Loucy (cell line): ENCODE data around the gene ZNF507.
A peak's percentile ranks its signal among the peaks of the same experiment; 100 is the strongest.

ENCODE experiments used
- H2AFZ ChIP-seq: fragments of 200-600 bp; sonication (generic); 2 replicates; pipeline ENCODE4 v1.6.0; 2016; ENCODE audit warnings: antibody characterized with exemption, mild to moderate bottlenecking, low read length, moderate library complexity
- H3F3A ChIP-seq: fragments of 200-600 bp; 2 replicates; pipeline ENCODE4 v1.6.0; 2016; ENCODE audit warnings: antibody characterized with exemption, low read depth, mild to moderate bottlenecking
- H3K27me3 ChIP-seq: fragments of 200-600 bp; sonication (generic); 2 replicates; pipeline ENCODE4 v1.6.1; 2014; ENCODE audit warnings: low read length, mild to moderate bottlenecking; ENCODE audit not compliant: insufficient read depth, poor library complexity, severe bottlenecking
- H3K36me3 ChIP-seq: fragments of 200-600 bp; sonication (generic); 2 replicates; pipeline ENCODE4 v1.6.1; 2016; ENCODE audit warnings: low read length; ENCODE audit not compliant: insufficient read depth
- H3K4me1 ChIP-seq: fragments of 200-600 bp; sonication (generic); 2 replicates; pipeline ENCODE4 v1.5.1; 2014; ENCODE audit warnings: low read length, mild to moderate bottlenecking; ENCODE audit not compliant: insufficient read depth, poor library complexity, severe bottlenecking
- H3K4me2 ChIP-seq: fragments of 200-600 bp; sonication (generic); 2 replicates; pipeline ENCODE4 v1.6.0; 2014; ENCODE audit warnings: antibody characterized with exemption, low read length, low read depth, mild to moderate bottlenecking; ENCODE audit not compliant: poor library complexity, severe bottlenecking
- H3K4me3 ChIP-seq: fragments of 200-600 bp; sonication (generic); 2 replicates; pipeline ENCODE4 v1.5.1; 2014; ENCODE audit warnings: low read length, mild to moderate bottlenecking, mixed read lengths; ENCODE audit not compliant: poor library complexity, severe bottlenecking
- H3K79me2 ChIP-seq: fragments of 200-600 bp; sonication (generic); 2 replicates; pipeline ENCODE4 v1.6.1; 2014; ENCODE audit warnings: low read length; ENCODE audit not compliant: insufficient read depth
- H3K9ac ChIP-seq: fragments of 200-600 bp; sonication (generic); 2 replicates; pipeline ENCODE4 v1.6.0; 2014; ENCODE audit warnings: mild to moderate bottlenecking, low read depth, low read length, moderate library complexity; ENCODE audit not compliant: poor library complexity, severe bottlenecking
- H3K9me2 ChIP-seq: fragments of 200-600 bp; sonication (generic); replicated peaks from 2 replicates; pipeline ENCODE4 v1.6.1; 2016; ENCODE audit warnings: low read depth, low read length, mixed read lengths
- H3K9me3 ChIP-seq: fragments of 200-600 bp; sonication (generic); 2 replicates; pipeline ENCODE4 v1.6.1; 2014; ENCODE audit warnings: mild to moderate bottlenecking, antibody characterized with exemption, low read length, low read depth; ENCODE audit not compliant: insufficient read depth
- H4K20me1 ChIP-seq: fragments of 200-600 bp; sonication (generic); 2 replicates; pipeline ENCODE4 v1.6.0; 2014; ENCODE audit warnings: antibody characterized with exemption, low read length, mild to moderate bottlenecking; ENCODE audit not compliant: insufficient read depth, poor library complexity, severe bottlenecking
- CTCF ChIP-seq: fragments of 200-600 bp; sonication (generic); conservative IDR thresholded peaks from 2 replicates; pipeline ENCODE4 v1.5.1; 2014; ENCODE audit warnings: mild to moderate bottlenecking, antibody characterized with exemption, low read length
- EZH2phosphoT487 ChIP-seq: fragments of 200-600 bp; IDR thresholded peaks from 2 replicates; pipeline ENCODE4 v1.6.1; 2018; ENCODE audit warnings: antibody characterized with exemption, mild to moderate bottlenecking, moderate library complexity, borderline replicate concordance

The ZNF507 gene

GRCh38 chr19:32322541-32322940 lies 22.9 kb upstream of the ZNF507 start:
- H3K36me3 ChIP-seq, result no peaks in the 10 kb centered on the region
- no peak overlapping the region for H2AFZ ChIP-seq
- no peaks in the 10 kb centered on the region for H3K27me3 ChIP-seq

GRCh38 chr19:32324631-32325285 lies 20.7 kb upstream of the ZNF507 start:
- Histone ChIP-seq H3F3A (no peaks in the 10 kb centered on the region), H2AFZ (peak overlapping the region; percentile 38; the same call in 1 of the 2 replicates), H3K36me3 (no peaks in the 10 kb centered on the region), H4K20me1 (no peaks in the 10 kb centered on the region), H3K9ac (no peak overlapping the region), H3K79me2 (no peaks in the 10 kb centered on the region), H3K4me1 (no peaks in the 10 kb centered on the region), H3K9me3 (no peaks in the 10 kb centered on the region), H3K9me2 (no peaks in the 10 kb centered on the region), H3K4me3 (peak overlapping the region; percentile 36), H3K27me3 (no peaks in the 10 kb centered on the region), H3K4me2 (peak overlapping the region; percentile 52)
- TF ChIP-seq EZH2phosphoT487 (no peak), CTCF (peak; percentile 44)

More at GRCh38 chr19:32322541-32322940, 22.9 kb upstream of the ZNF507 start:
- Histone ChIP-seq H3K4me2 (no peak overlapping the region), H4K20me1 (no peaks in the 10 kb centered on the region), H3K4me3 (no peak overlapping the region), H3K9ac (no peak overlapping the region), H3K79me2 (no peaks in the 10 kb centered on the region), H3F3A (no peaks in the 10 kb centered on the region), H3K4me1 (no peaks in the 10 kb centered on the region), H3K9me2 (no peaks in the 10 kb centered on the region), H3K9me3 (no peaks in the 10 kb centered on the region)
- no peak for TF ChIP-seq EZH2phosphoT487
- no peak for TF ChIP-seq CTCF

- TF ChIP-seq EZH2phosphoT487 (no peak), CTCF (no peak)
- no peaks in the 10 kb centered on the region for H3K27me3 ChIP-seq
- no peak overlapping the region for H3K9ac ChIP-seq
- H4K20me1 ChIP-seq, result no peaks in the 10 kb centered on the region
- H3K36me3 ChIP-seq, result no peaks in the 10 kb centered on the region
- no peak overlapping the region for H2AFZ ChIP-seq
- no peak overlapping the region for H3K4me2 ChIP-seq
- H3K4me3 ChIP-seq, result no peak overlapping the region
- no peaks in the 10 kb centered on the region for H3K4me1 ChIP-seq
- no peaks in the 10 kb centered on the region for H3F3A ChIP-seq
- no peaks in the 10 kb centered on the region for H3K9me3 ChIP-seq
- H3K79me2 ChIP-seq, result no peaks in the 10 kb centered on the region
- no peaks in the 10 kb centered on the region for H3K9me2 ChIP-seq
These were observed 15.1 kb upstream of the ZNF507 start for GRCh38 chr19:32330213-32330857.
